Liver (tissue), 9 donors: Measurements from ENCODE around the gene ATP10B. TPM values are rescaled to one million over a fixed set of nuclear protein-coding genes. Genes with fewer than 3 reads are reported as not detected.

Experiments
- DNase-seq: peaks from one replicate; pipeline ENCODE4 v3.0.0-alpha.2; 2017; ENCODE audit warnings: low spot score
- H3K27ac ChIP-seq, 2 donors: one replicate each; pipeline ENCODE4 v1.7.0; 2013; ENCODE audit warnings: inconsistent platforms in 2 of 2, low read length in 2 of 2, control low read depth in 1 of 2, low read depth in 1 of 2, mild to moderate bottlenecking in 1 of 2
- H3K27me3 ChIP-seq, 4 donors: one replicate each; pipeline versions ENCODE4 v1.6.1 to v1.7.0; 2013; ENCODE audit warnings: low read length in 3 of 4, inconsistent platforms in 1 of 4, mild to moderate bottlenecking in 1 of 4, moderate library complexity in 1 of 4; ENCODE audit not compliant: control insufficient read depth in 4 of 4, insufficient read depth in 4 of 4
- H3K36me3 ChIP-seq, 4 donors: one replicate each; pipeline versions ENCODE4 v1.6.1 to v1.7.0; 2013; ENCODE audit warnings: low read length in 3 of 4, mild to moderate bottlenecking in 3 of 4, low read depth in 1 of 4, moderate library complexity in 1 of 4; ENCODE audit not compliant: control insufficient read depth in 4 of 4, insufficient read depth in 3 of 4
- H3K4me1 ChIP-seq, 4 donors: one replicate each; pipeline versions ENCODE4 v1.6.1 to v1.7.0; 2013; ENCODE audit warnings: low read length in 3 of 4, mild to moderate bottlenecking in 3 of 4, moderate library complexity in 1 of 4; ENCODE audit not compliant: control insufficient read depth in 4 of 4, insufficient read depth in 4 of 4
- H3K4me3 ChIP-seq, 3 donors: one replicate each; pipeline versions ENCODE4 v1.6.1 to v1.7.0; 2013; ENCODE audit warnings: low read length in 3 of 3, control low read depth in 1 of 3, low read depth in 1 of 3, mild to moderate bottlenecking in 1 of 3
- H3K9ac ChIP-seq, 2 donors: one replicate each; pipeline ENCODE4 v1.7.0; 2013; ENCODE audit warnings: low read length in 2 of 2, mild to moderate bottlenecking in 2 of 2, moderate library complexity in 2 of 2, control low read depth in 1 of 2, low read depth in 1 of 2
- H3K9me3 ChIP-seq, 4 donors: one replicate each; pipeline versions ENCODE4 v1.6.1 to v1.7.0; 2013; ENCODE audit warnings: low read length in 3 of 4; ENCODE audit not compliant: control insufficient read depth in 4 of 4
- FOXA1 ChIP-seq: IDR thresholded peaks from 2 replicates; pipeline ENCODE4 v1.6.1; 2016; ENCODE audit warnings: antibody characterized with exemption
- GABPA ChIP-seq, 2 donors: IDR thresholded peaks in 1 of 2; conservative IDR thresholded peaks in 1 of 2; 2 replicates each; pipeline ENCODE4 v1.6.1; 2016; ENCODE audit warnings: antibody characterized with exemption in 2 of 2, mild to moderate bottlenecking in 1 of 2, moderate library complexity in 1 of 2
- HNF4G ChIP-seq: IDR thresholded peaks from 2 replicates; pipeline ENCODE4 v1.6.1; 2016; ENCODE audit warnings: antibody characterized with exemption
- NR2F2 ChIP-seq: IDR thresholded peaks from 2 replicates; pipeline ENCODE4 v1.6.1; 2016; ENCODE audit warnings: antibody characterized with exemption
- RAD21 ChIP-seq, 2 donors: IDR thresholded peaks; 2 replicates each; pipeline ENCODE4 v1.6.1; 2016; ENCODE audit warnings: antibody characterized with exemption in 2 of 2, mild to moderate bottlenecking in 2 of 2
- RXRA ChIP-seq, 2 donors: IDR thresholded peaks; 2 replicates each; pipeline ENCODE4 v1.6.1; 2017 to 2018; ENCODE audit warnings: antibody characterized with exemption in 2 of 2, mild to moderate bottlenecking in 1 of 2
- SP1 ChIP-seq: IDR thresholded peaks from 2 replicates; pipeline ENCODE4 v1.6.1; 2018; ENCODE audit warnings: antibody characterized with exemption, mild to moderate bottlenecking
- TAF1 ChIP-seq: conservative IDR thresholded peaks from 2 replicates; pipeline ENCODE4 v1.6.1; 2016; ENCODE audit warnings: antibody characterized with exemption, mild to moderate bottlenecking
- YY1 ChIP-seq: IDR thresholded peaks from 2 replicates; pipeline ENCODE4 v1.6.1; 2016; ENCODE audit warnings: antibody characterized with exemption, mild to moderate bottlenecking
- WGBS: extraction: QIAGEN DNeasy Blood & Tissue Kit; methylation state at CpG from one replicate; pipeline ENCODE4 v1.1.7; 2013; 5-methylcytosine and 5-hydroxymethylcytosine counted together
- polyA plus RNA-seq, 2 donors: library from polyadenylated mRNA; stranded (reverse) in 1 of 2; unstranded in 1 of 2; fragments of 200-250 nt in 1 of 2; fragments of >200 nt in 1 of 2; fragmentation: Nextera tagmentation in 1 of 2; extraction: Ambion mirVana in 1 of 2; gene quantifications; one replicate each; pipeline versions ENCODE4 v1.2.1 to v1.2.3, GENCODE V29; 2013 to 2015
- total RNA-seq, 2 donors: library from RNA; depleted of rRNA; stranded (reverse); fragments of >200 nt; gene quantifications; one replicate each; pipeline ENCODE4 v1.2.3, GENCODE V29; 2014
- TF ChIP-seq, protein P1 (sequence below): fragments of 150-350 bp; IDR thresholded peaks from 2 replicates; pipeline ENCODE4 v1.5.1; 2017; ENCODE audit warnings: improper control_type of control experiment, low read depth, low read length; ENCODE audit not compliant: missing input control
- TF ChIP-seq, protein P2 (sequence below): IDR thresholded peaks from 2 replicates; pipeline ENCODE4 v1.6.1; 2016; ENCODE audit warnings: antibody characterized with exemption, mild to moderate bottlenecking
- TF ChIP-seq, protein P3 (sequence below): IDR thresholded peaks from 2 replicates; pipeline ENCODE4 v1.6.1; 2016; ENCODE audit warnings: antibody characterized with exemption
- TF ChIP-seq, protein P4 (sequence below): IDR thresholded peaks from 2 replicates; pipeline ENCODE4 v1.6.1; 2016; ENCODE audit warnings: antibody characterized with exemption
- donor health status: healthy.
- donor health status: healthy.
- donor health status: healthy.
- donor health status: healthy.
- donor health status: healthy.

Gene ATP10B
- total and polyA plus RNA-seq, 4 donors, result 0.05 to 0.67 (median 0.05) TPM; not detected in 1

DNA sequence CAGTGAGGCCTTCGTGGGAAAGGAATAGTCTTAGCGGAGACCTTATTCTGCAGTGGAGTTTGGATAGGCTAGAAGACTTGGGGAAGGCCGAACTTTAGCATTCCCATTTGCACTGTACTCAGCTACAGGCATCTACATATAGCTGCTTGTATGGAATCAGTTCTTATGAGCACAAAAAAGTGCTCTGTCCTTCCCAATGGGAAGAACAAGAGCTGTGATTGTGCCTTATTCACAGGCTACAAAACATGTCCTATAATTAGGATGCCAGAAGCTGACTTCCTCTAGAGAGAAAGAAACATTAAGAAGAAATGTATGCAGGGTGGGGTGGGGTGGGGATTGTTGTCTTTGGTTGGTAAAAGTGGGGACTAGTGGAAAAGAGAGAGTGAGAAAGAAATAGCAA, 154.7 kb downstream of the ATP10B start:
- Histone ChIP-seq H3K4me3 (no peak overlapping the region), H3K27ac (no peak overlapping the region), H3K9me3 (no peaks in the 10 kb centered on the region), H3K27me3 (no peaks in the 10 kb centered on the region), H3K36me3 (no peaks in the 10 kb centered on the region), H3K9ac (no peak overlapping the region), H3K4me1 (no peaks in the 10 kb centered on the region)
- DNase-seq, result no peak
- WGBS, result 76% methylated on average over 3 of the region's 3 CpGs
- TF ChIP-seq, protein P1, sequence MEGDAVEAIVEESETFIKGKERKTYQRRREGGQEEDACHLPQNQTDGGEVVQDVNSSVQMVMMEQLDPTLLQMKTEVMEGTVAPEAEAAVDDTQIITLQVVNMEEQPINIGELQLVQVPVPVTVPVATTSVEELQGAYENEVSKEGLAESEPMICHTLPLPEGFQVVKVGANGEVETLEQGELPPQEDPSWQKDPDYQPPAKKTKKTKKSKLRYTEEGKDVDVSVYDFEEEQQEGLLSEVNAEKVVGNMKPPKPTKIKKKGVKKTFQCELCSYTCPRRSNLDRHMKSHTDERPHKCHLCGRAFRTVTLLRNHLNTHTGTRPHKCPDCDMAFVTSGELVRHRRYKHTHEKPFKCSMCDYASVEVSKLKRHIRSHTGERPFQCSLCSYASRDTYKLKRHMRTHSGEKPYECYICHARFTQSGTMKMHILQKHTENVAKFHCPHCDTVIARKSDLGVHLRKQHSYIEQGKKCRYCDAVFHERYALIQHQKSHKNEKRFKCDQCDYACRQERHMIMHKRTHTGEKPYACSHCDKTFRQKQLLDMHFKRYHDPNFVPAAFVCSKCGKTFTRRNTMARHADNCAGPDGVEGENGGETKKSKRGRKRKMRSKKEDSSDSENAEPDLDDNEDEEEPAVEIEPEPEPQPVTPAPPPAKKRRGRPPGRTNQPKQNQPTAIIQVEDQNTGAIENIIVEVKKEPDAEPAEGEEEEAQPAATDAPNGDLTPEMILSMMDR, result no peak
- no peak for TF ChIP-seq GABPA (IDR thresholded peaks at IDR 0.05 in 1 of 2, conservative IDR thresholded peaks at IDR 0.05 in 1 of 2)
- no peak for TF ChIP-seq NR2F2
- TF ChIP-seq, protein P2, sequence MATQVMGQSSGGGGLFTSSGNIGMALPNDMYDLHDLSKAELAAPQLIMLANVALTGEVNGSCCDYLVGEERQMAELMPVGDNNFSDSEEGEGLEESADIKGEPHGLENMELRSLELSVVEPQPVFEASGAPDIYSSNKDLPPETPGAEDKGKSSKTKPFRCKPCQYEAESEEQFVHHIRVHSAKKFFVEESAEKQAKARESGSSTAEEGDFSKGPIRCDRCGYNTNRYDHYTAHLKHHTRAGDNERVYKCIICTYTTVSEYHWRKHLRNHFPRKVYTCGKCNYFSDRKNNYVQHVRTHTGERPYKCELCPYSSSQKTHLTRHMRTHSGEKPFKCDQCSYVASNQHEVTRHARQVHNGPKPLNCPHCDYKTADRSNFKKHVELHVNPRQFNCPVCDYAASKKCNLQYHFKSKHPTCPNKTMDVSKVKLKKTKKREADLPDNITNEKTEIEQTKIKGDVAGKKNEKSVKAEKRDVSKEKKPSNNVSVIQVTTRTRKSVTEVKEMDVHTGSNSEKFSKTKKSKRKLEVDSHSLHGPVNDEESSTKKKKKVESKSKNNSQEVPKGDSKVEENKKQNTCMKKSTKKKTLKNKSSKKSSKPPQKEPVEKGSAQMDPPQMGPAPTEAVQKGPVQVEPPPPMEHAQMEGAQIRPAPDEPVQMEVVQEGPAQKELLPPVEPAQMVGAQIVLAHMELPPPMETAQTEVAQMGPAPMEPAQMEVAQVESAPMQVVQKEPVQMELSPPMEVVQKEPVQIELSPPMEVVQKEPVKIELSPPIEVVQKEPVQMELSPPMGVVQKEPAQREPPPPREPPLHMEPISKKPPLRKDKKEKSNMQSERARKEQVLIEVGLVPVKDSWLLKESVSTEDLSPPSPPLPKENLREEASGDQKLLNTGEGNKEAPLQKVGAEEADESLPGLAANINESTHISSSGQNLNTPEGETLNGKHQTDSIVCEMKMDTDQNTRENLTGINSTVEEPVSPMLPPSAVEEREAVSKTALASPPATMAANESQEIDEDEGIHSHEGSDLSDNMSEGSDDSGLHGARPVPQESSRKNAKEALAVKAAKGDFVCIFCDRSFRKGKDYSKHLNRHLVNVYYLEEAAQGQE, result no peak
- TF ChIP-seq, protein P3, sequence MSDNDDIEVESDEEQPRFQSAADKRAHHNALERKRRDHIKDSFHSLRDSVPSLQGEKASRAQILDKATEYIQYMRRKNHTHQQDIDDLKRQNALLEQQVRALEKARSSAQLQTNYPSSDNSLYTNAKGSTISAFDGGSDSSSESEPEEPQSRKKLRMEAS, result no peak
- no peak for TF ChIP-seq TAF1
- no peak for TF ChIP-seq YY1
- no peak for TF ChIP-seq RAD21 (IDR thresholded peaks at IDR 0.05)
- no peak for TF ChIP-seq RXRA (IDR thresholded peaks at IDR 0.05)
- TF ChIP-seq FOXA1, result no peak
- TF ChIP-seq, protein P4, sequence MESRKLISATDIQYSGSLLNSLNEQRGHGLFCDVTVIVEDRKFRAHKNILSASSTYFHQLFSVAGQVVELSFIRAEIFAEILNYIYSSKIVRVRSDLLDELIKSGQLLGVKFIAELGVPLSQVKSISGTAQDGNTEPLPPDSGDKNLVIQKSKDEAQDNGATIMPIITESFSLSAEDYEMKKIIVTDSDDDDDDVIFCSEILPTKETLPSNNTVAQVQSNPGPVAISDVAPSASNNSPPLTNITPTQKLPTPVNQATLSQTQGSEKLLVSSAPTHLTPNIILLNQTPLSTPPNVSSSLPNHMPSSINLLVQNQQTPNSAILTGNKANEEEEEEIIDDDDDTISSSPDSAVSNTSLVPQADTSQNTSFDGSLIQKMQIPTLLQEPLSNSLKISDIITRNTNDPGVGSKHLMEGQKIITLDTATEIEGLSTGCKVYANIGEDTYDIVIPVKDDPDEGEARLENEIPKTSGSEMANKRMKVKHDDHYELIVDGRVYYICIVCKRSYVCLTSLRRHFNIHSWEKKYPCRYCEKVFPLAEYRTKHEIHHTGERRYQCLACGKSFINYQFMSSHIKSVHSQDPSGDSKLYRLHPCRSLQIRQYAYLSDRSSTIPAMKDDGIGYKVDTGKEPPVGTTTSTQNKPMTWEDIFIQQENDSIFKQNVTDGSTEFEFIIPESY, result no peak

DNA sequence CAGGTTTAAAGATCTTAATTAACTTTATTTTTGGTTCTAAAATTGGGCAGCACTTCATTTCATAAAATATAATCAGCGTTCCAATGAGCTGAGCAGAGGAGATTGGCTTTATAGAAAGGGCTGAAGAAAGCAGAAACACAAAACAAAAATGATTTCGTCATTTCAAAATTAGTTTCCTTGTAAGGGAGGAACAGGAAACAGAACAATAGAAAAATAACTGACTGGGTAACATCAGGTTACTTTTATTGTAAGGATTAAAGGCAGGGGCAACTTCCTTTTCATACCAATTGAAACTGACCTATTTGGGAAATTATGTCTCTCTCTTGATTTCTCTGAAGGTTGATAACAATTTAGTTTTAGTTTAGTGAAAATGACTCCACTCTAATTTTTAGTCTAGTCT, 157.1 kb downstream of the ATP10B start:
- H3K27ac ChIP-seq, result no peak overlapping the region
- H3K27me3 ChIP-seq, result no peaks in the 10 kb centered on the region
- no peaks in the 10 kb centered on the region for H3K9me3 ChIP-seq
- no peak for DNase-seq
- H3K9ac ChIP-seq, result no peak overlapping the region
- TF ChIP-seq HNF4G (no peak), GABPA (IDR thresholded peaks at IDR 0.05 in 1 of 2, conservative IDR thresholded peaks at IDR 0.05 in 1 of 2) (no peak), SP1 (no peak)
- WGBS, result 53% methylated on average over 2 of the region's 2 CpGs
- no peaks in the 10 kb centered on the region for H3K36me3 ChIP-seq
- H3K4me3 ChIP-seq, result no peak overlapping the region
- H3K4me1 ChIP-seq, result no peaks in the 10 kb centered on the region
